Smooth muscle cell (in vitro differentiated cells): Measurements from ENCODE around the gene LAMC1. TPM values are rescaled to one million over a fixed set of nuclear protein-coding genes. Genes with fewer than 3 reads are reported as not detected.
A peak's percentile ranks its signal among the peaks of the same experiment; 100 is the strongest.
"Not testable (repeated sequence)": the region's sequence is repeated elsewhere in the genome, so short reads cannot be mapped to it uniquely, and the experiment has no call there.

ENCODE experiments used
- DNase-seq: peaks from one replicate; lab custom pipeline; 2025; ENCODE audit not compliant: unreplicated experiment; lab: John Stamatoyannopoulos, UW
- H2AFZ ChIP-seq: fragments of 200-600 bp; sonication (generic); 2 replicates; pipeline ENCODE4 v1.6.0; 2016; ENCODE audit warnings: antibody characterized with exemption, low read depth, mild to moderate bottlenecking
- H3F3A ChIP-seq: fragments of 200-600 bp; sonication (generic); 2 replicates; pipeline ENCODE4 v1.6.0; 2017; ENCODE audit warnings: antibody characterized with exemption, low read depth
- H3K27ac ChIP-seq: fragments of 200-600 bp; sonication (generic); 2 replicates; pipeline ENCODE4 v1.5.1; 2016; ENCODE audit warnings: low read depth, mild to moderate bottlenecking
- H3K27me3 ChIP-seq: fragments of 200-600 bp; sonication (generic); 2 replicates; pipeline ENCODE4 v1.6.1; 2016; ENCODE audit warnings: low read depth, mild to moderate bottlenecking
- H3K36me3 ChIP-seq: fragments of 200-600 bp; sonication (generic); 2 replicates; pipeline ENCODE4 v1.5.1; 2016; ENCODE audit warnings: low read depth
- H3K4me1 ChIP-seq: fragments of 200-600 bp; sonication (generic); 2 replicates; pipeline ENCODE4 v1.5.1; 2016; ENCODE audit warnings: low read depth
- H3K4me2 ChIP-seq: fragments of 200-600 bp; sonication (generic); 2 replicates; pipeline ENCODE4 v1.6.0; 2016; ENCODE audit warnings: mild to moderate bottlenecking
- H3K4me3 ChIP-seq: fragments of 200-600 bp; sonication (generic); 2 replicates; pipeline ENCODE4 v1.5.1; 2016; ENCODE audit warnings: mild to moderate bottlenecking
- H3K79me2 ChIP-seq: fragments of 200-600 bp; sonication (generic); 2 replicates; pipeline ENCODE4 v1.6.0; 2016; ENCODE audit warnings: low read depth, mild to moderate bottlenecking
- H3K9ac ChIP-seq: fragments of 200-600 bp; sonication (generic); 2 replicates; pipeline ENCODE4 v1.6.0; 2016; ENCODE audit warnings: low read depth
- H3K9me3 ChIP-seq: fragments of 200-600 bp; sonication (generic); replicated peaks from 2 replicates; pipeline ENCODE4 v1.5.1; 2016; ENCODE audit warnings: low read depth
- H4K20me1 ChIP-seq: fragments of 200-600 bp; sonication (generic); 2 replicates; pipeline ENCODE4 v1.6.0; 2016; ENCODE audit warnings: low read depth
- CTCF ChIP-seq: fragments of 200-600 bp; sonication (generic); IDR thresholded peaks from 2 replicates; pipeline ENCODE4 v1.5.1; 2017; ENCODE audit warnings: borderline replicate concordance, mild to moderate bottlenecking, antibody characterized with exemption; ENCODE audit not compliant: insufficient read depth, poor library complexity, severe bottlenecking
- WGBS: methylation state at CpG from one replicate; pipeline ENCODE4 v1.1.7; 2016; ENCODE audit warnings: low lambda C conversion rate; 5-methylcytosine and 5-hydroxymethylcytosine counted together
- polyA plus RNA-seq: library from polyadenylated mRNA; unstranded; fragments of >200 nt; fragmentation: Nextera tagmentation; extraction: Ambion mirVana; gene quantifications from 2 replicates; pipeline ENCODE4 v1.2.1, GENCODE V29; 2016
- total RNA-seq: library from RNA; depleted of rRNA; stranded (reverse); fragments of >200 nt; gene quantifications from 2 replicates; pipeline ENCODE4 v1.2.3, GENCODE V29; 2014

The LAMC1 gene
- total and polyA plus RNA-seq, 2 experiments from 2014 or later: 64.9 to 137 TPM

GRCh38 chr1:183065168-183065706, 42.0 kb downstream of the LAMC1 start:
- Histone ChIP-seq H3K27ac (no peak overlapping the region), H3K9ac (no peak overlapping the region), H3F3A (peaks cover 1% of the 10 kb centered on the region), H2AFZ (no peak overlapping the region), H3K79me2 (peaks cover 96% of the 10 kb centered on the region), H3K27me3 (no peaks in the 10 kb centered on the region), H3K36me3 (no peaks in the 10 kb centered on the region), H4K20me1 (peaks cover 27% of the 10 kb centered on the region), H3K4me1 (no peaks in the 10 kb centered on the region), H3K4me3 (no peak overlapping the region), H3K9me3 (no peaks in the 10 kb centered on the region), H3K4me2 (no peak overlapping the region)
- TF ChIP-seq CTCF: no peak
- whole genome bisulfite sequencing: 98% methylated on average over 6 of the region's 6 CpGs
- DNase-seq: no peak

DNA sequence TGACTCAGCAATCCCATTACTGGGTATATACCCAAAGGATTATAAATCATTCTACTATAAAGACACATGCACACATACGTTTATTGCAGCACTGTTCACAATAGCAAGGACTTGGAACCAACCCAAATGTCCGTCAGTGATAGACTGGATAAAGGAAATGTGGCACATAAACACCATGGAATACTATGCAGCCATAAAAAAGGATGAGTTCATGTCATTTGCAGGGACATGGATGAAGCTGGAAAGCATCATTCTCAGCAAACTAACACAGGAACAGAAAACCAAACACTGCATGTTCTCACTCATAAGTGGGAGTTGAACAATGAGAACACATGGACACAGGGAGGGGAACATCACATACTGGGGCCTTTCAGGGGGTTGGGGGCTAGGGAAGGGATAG, 43.2 kb downstream of the LAMC1 start:
- H3K27ac ChIP-seq, H3K4me2 ChIP-seq, H3K9me3 ChIP-seq, DNase-seq, H3F3A ChIP-seq, H3K27me3 ChIP-seq, H2AFZ ChIP-seq, H3K4me3 ChIP-seq, H3K9ac ChIP-seq, H3K36me3 ChIP-seq, H3K4me1 ChIP-seq: not testable (repeated sequence)
- peaks cover 38% of the 10 kb centered on the region for H4K20me1 ChIP-seq
- peaks cover 93% of the 10 kb centered on the region for H3K79me2 ChIP-seq
- WGBS: 100% methylated on average over 2 of the region's 2 CpGs

GRCh38 chr1:183069562-183070216, 46.5 kb downstream of the LAMC1 start:
- Histone ChIP-seq H3K4me2 (no peak overlapping the region), H3K9me3 (no peaks in the 10 kb centered on the region), H3K36me3 (no peaks in the 10 kb centered on the region), H3K27me3 (no peaks in the 10 kb centered on the region), H3K79me2 (peaks cover 86% of the 10 kb centered on the region), H3K4me1 (peaks cover 13% of the 10 kb centered on the region), H3K27ac (peak overlapping the region; percentile 70), H4K20me1 (peaks cover 63% of the 10 kb centered on the region), H3F3A (peaks cover 8% of the 10 kb centered on the region), H3K9ac (no peak overlapping the region), H3K4me3 (no peak overlapping the region), H2AFZ (no peak overlapping the region)
- 94% methylated on average over 4 of the region's 4 CpGs for WGBS
- TF ChIP-seq CTCF: no peak
- no peak for DNase-seq

GRCh38 chr1:183070234-183070922, 47.2 kb downstream of the LAMC1 start:
- peak overlapping the region; percentile 6 for H3K9ac ChIP-seq
- no peak overlapping the region for H2AFZ ChIP-seq
- peaks cover 70% of the 10 kb centered on the region for H4K20me1 ChIP-seq
- DNase-seq: no peak
- no peaks in the 10 kb centered on the region for H3K36me3 ChIP-seq
- 77% methylated on average over 3 of the region's 3 CpGs for WGBS
- H3F3A ChIP-seq: peaks cover 8% of the 10 kb centered on the region
- no peak overlapping the region for H3K4me3 ChIP-seq
- H3K9me3 ChIP-seq: no peaks in the 10 kb centered on the region
- H3K79me2 ChIP-seq: peaks cover 86% of the 10 kb centered on the region
- no peak for TF ChIP-seq CTCF
- no peaks in the 10 kb centered on the region for H3K27me3 ChIP-seq
- peak overlapping the region; percentile 70 for H3K27ac ChIP-seq
- H3K4me2 ChIP-seq: peak overlapping the region; percentile 65
- peaks cover 13% of the 10 kb centered on the region for H3K4me1 ChIP-seq
